Hepatocyte (in vitro differentiated cells): ENCODE data around the gene VEPH1. TPM values are rescaled to one million over a fixed set of nuclear protein-coding genes. Genes with fewer than 3 reads are reported as not detected.

ENCODE experiments used
- DNase-seq: peaks from one replicate; pipeline ENCODE4 v3.0.0-alpha.2; 2016; ENCODE audit warnings: low spot score
- H2AFZ ChIP-seq: fragments of 200-600 bp; sonication (generic); 2 replicates; pipeline ENCODE4 v1.6.0; 2016; ENCODE audit warnings: antibody characterized with exemption, mild to moderate bottlenecking
- H3K27ac ChIP-seq: fragments of 200-600 bp; sonication (generic); 2 replicates; pipeline ENCODE4 v1.5.1; 2016; ENCODE audit warnings: mild to moderate bottlenecking
- H3K27me3 ChIP-seq: fragments of 200-600 bp; sonication (generic); 2 replicates; pipeline ENCODE4 v1.6.1; 2016
- H3K36me3 ChIP-seq: fragments of 200-600 bp; sonication (generic); replicated peaks from 2 replicates; pipeline ENCODE4 v1.5.1; 2016; ENCODE audit warnings: low read depth; ENCODE audit not compliant: insufficient read depth
- H3K4me1 ChIP-seq: fragments of 200-600 bp; sonication (generic); 2 replicates; pipeline ENCODE4 v1.5.1; 2016; ENCODE audit warnings: mild to moderate bottlenecking, moderate library complexity; ENCODE audit not compliant: insufficient read depth
- H3K4me2 ChIP-seq: fragments of 200-600 bp; sonication (generic); 2 replicates; pipeline ENCODE4 v1.6.0; 2016
- H3K4me3 ChIP-seq: fragments of 200-600 bp; sonication (generic); 2 replicates; pipeline ENCODE4 v1.5.1; 2016; ENCODE audit warnings: mild to moderate bottlenecking
- H3K79me2 ChIP-seq: fragments of 200-600 bp; sonication (generic); 2 replicates; pipeline ENCODE4 v1.6.0; 2017; ENCODE audit warnings: mild to moderate bottlenecking
- H3K9me2 ChIP-seq: fragments of 200-600 bp; sonication (generic); replicated peaks from 2 replicates; pipeline ENCODE4 v1.6.0; 2017; ENCODE audit warnings: mild to moderate bottlenecking; ENCODE audit not compliant: insufficient read depth
- H3K9me3 ChIP-seq: fragments of 200-600 bp; sonication (generic); 2 replicates; pipeline ENCODE4 v1.5.1; 2016; ENCODE audit warnings: low read depth, mild to moderate bottlenecking
- H4K20me1 ChIP-seq: fragments of 200-600 bp; sonication (generic); 2 replicates; pipeline ENCODE4 v1.6.0; 2016; ENCODE audit warnings: mild to moderate bottlenecking; ENCODE audit not compliant: insufficient read depth, poor library complexity, severe bottlenecking
- CTCF ChIP-seq: fragments of 200-600 bp; sonication (generic); IDR thresholded peaks from 2 replicates; pipeline ENCODE4 v1.5.1; 2016; ENCODE audit warnings: antibody characterized with exemption, mild to moderate bottlenecking; ENCODE audit not compliant: poor library complexity
- EZH2 ChIP-seq: fragments of 200-600 bp; sonication (generic); IDR thresholded peaks from 2 replicates; pipeline ENCODE4 v1.6.1; 2016; ENCODE audit warnings: antibody characterized with exemption, mild to moderate bottlenecking, borderline replicate concordance
- EZH2phosphoT487 ChIP-seq: fragments of 200-600 bp; sonication (generic); IDR thresholded peaks from one replicate; pipeline ENCODE4 v1.6.1; 2018; ENCODE audit warnings: antibody characterized with exemption, mild to moderate bottlenecking, low read depth, moderate library complexity; ENCODE audit not compliant: unreplicated experiment, severe bottlenecking
- WGBS: methylation state at CpG from one replicate; pipeline ENCODE4 v1.1.6; 2016; ENCODE audit warnings: low lambda C conversion rate; ENCODE audit errors: missing lambda C conversion rate; 5-methylcytosine and 5-hydroxymethylcytosine counted together
- polyA plus RNA-seq: library from polyadenylated mRNA; unstranded; fragments of >200 nt; fragmentation: Nextera tagmentation; extraction: Ambion mirVana; gene quantifications from 2 replicates; pipeline ENCODE4 v1.2.1, GENCODE V29; 2016
- total RNA-seq: library from RNA; depleted of rRNA; stranded (reverse); fragments of >200 nt; gene quantifications from 2 replicates; pipeline ENCODE4 v1.2.3, GENCODE V29; 2014

Gene VEPH1
- total and polyA plus RNA-seq, 2 experiments from 2014 or later = 2.5 to 4.7 TPM

GRCh38 chr3:157515398-157515797 is 12.2 kb upstream of the VEPH1 start:
- no peak for DNase-seq
- H3K4me2 ChIP-seq = no peak overlapping the region
- no peak overlapping the region for H3K27ac ChIP-seq
- no peaks in the 10 kb centered on the region for H3K36me3 ChIP-seq
- H3K9me3 ChIP-seq = no peaks in the 10 kb centered on the region
- WGBS = 80% methylated on average over 5 of the region's 5 CpGs
- no peaks in the 10 kb centered on the region for H3K9me2 ChIP-seq
- TF ChIP-seq CTCF = no peak
- no peak for TF ChIP-seq EZH2phosphoT487
- no peak for TF ChIP-seq EZH2
- H2AFZ ChIP-seq = no peak overlapping the region
- H3K4me3 ChIP-seq = no peak overlapping the region
- H3K79me2 ChIP-seq = no peaks in the 10 kb centered on the region
- H3K27me3 ChIP-seq = no peaks in the 10 kb centered on the region
- H3K4me1 ChIP-seq = no peaks in the 10 kb centered on the region
- no peaks in the 10 kb centered on the region for H4K20me1 ChIP-seq

GRCh38 chr3:157514371-157514895 is 11.2 kb upstream of the VEPH1 start:
- DNase-seq = no peak
- Histone ChIP-seq H3K4me3 (no peak overlapping the region), H3K9me2 (no peaks in the 10 kb centered on the region), H3K36me3 (no peaks in the 10 kb centered on the region), H2AFZ (no peak overlapping the region), H3K27ac (no peak overlapping the region), H3K27me3 (no peaks in the 10 kb centered on the region), H4K20me1 (no peaks in the 10 kb centered on the region), H3K4me1 (no peaks in the 10 kb centered on the region), H3K79me2 (no peaks in the 10 kb centered on the region), H3K9me3 (no peaks in the 10 kb centered on the region), H3K4me2 (no peak overlapping the region)
- 72% methylated on average over 4 of the region's 4 CpGs for WGBS
- TF ChIP-seq EZH2phosphoT487 (no peak), EZH2 (no peak), CTCF (no peak)

- no peaks in the 10 kb centered on the region for H3K9me2 ChIP-seq
- TF ChIP-seq CTCF (no peak), EZH2 (no peak)
- H3K36me3 ChIP-seq = no peaks in the 10 kb centered on the region
- H4K20me1 ChIP-seq = no peaks in the 10 kb centered on the region
- H3K4me1 ChIP-seq = no peaks in the 10 kb centered on the region
- WGBS = no CpG with 5 or more reads among the region's 1 CpG
- no peaks in the 10 kb centered on the region for H3K27me3 ChIP-seq
- H3K27ac ChIP-seq = no peak overlapping the region
- H3K9me3 ChIP-seq = no peaks in the 10 kb centered on the region
- H3K4me3 ChIP-seq = no peak overlapping the region
- H3K79me2 ChIP-seq = no peaks in the 10 kb centered on the region
- no peak for DNase-seq
- no peak overlapping the region for H2AFZ ChIP-seq
- no peak overlapping the region for H3K4me2 ChIP-seq
Measured at GRCh38 chr3:157513585-157513984, 10.4 kb upstream of the VEPH1 start.

GRCh38 chr3:157512534-157512933 is 9.3 kb upstream of the VEPH1 start:
- Histone ChIP-seq H4K20me1 (no peaks in the 10 kb centered on the region), H3K4me1 (no peaks in the 10 kb centered on the region), H3K79me2 (no peaks in the 10 kb centered on the region), H3K4me2 (no peak overlapping the region), H2AFZ (no peak overlapping the region), H3K27ac (no peak overlapping the region), H3K36me3 (no peaks in the 10 kb centered on the region), H3K9me3 (no peaks in the 10 kb centered on the region), H3K9me2 (no peaks in the 10 kb centered on the region), H3K4me3 (no peak overlapping the region), H3K27me3 (no peaks in the 10 kb centered on the region)
- no peak for DNase-seq
- WGBS = 91% methylated on average over 5 of the region's 5 CpGs
- TF ChIP-seq CTCF = no peak
